ENCODE measurements around the gene DNAI1.

Gene DNAI1

GRCh38 chr9:34557426-34558321, 99.1 kb downstream of the DNAI1 start:
- H3K4me3 ChIP-seq (ENCODE audit: low read length), result no peak overlapping the region
- no peak for TF ChIP-seq CTCF (conservative IDR thresholded peaks at IDR 0.05; ENCODE audit: low read depth, low read length)
- no peak for DNase-seq (ENCODE audit: low read depth)

GRCh38 chr9:34558364-34558763, 99.8 kb downstream of the DNAI1 start:
- H3K4me3 ChIP-seq (ENCODE audit: low read length), result no peak overlapping the region
- no peak for TF ChIP-seq CTCF (conservative IDR thresholded peaks at IDR 0.05; ENCODE audit: low read depth, low read length)

GRCh38 chr9:34558919-34559623, 100.5 kb downstream of the DNAI1 start:
- DNase-seq (ENCODE audit: low read depth), result no peak
- no peak for TF ChIP-seq CTCF (conservative IDR thresholded peaks at IDR 0.05; ENCODE audit: low read depth, low read length)
- H3K4me3 ChIP-seq (ENCODE audit: low read length), result no peak overlapping the region

More at GRCh38 chr9:34558364-34558763, 99.8 kb downstream of the DNAI1 start:
- no peak for DNase-seq (ENCODE audit: low read depth)

- TF ChIP-seq CTCF (conservative IDR thresholded peaks at IDR 0.05; ENCODE audit: low read depth, low read length), result no peak
- peak; percentile 20 for DNase-seq (ENCODE audit: low read depth)
- no peak overlapping the region for H3K4me3 ChIP-seq (ENCODE audit: low read length)
These were observed 101.2 kb downstream of the DNAI1 start for GRCh38 chr9:34559624-34560455.

- DNase-seq (ENCODE audit: low read depth), result no peak
- no peak overlapping the region for H3K4me3 ChIP-seq (ENCODE audit: low read length)
- no peak for TF ChIP-seq CTCF (conservative IDR thresholded peaks at IDR 0.05; ENCODE audit: low read depth, low read length)
These were observed 102.1 kb downstream of the DNAI1 start for GRCh38 chr9:34560599-34561214.

GRCh38 chr9:34562135-34562745, 103.6 kb downstream of the DNAI1 start:
- DNase-seq (ENCODE audit: low read depth), result no peak
- H3K4me3 ChIP-seq (ENCODE audit: low read length), result no peak overlapping the region
- peak; percentile 59 for TF ChIP-seq CTCF (conservative IDR thresholded peaks at IDR 0.05; ENCODE audit: low read depth, low read length)
